Left colon (tissue), 2 donors: Measurements from ENCODE around the gene PSD2. TPM values are rescaled to one million over a fixed set of nuclear protein-coding genes. Genes with fewer than 3 reads are reported as not detected.

Experiments
- ATAC-seq: fragments of 200-7000 bp; cut with Tn5 transposase; one replicate; pipeline ENCODE4 v1.9.1; 2020; ENCODE audit warnings: mild to moderate bottlenecking, moderate library complexity
- DNase-seq, 2 donors: peaks; one replicate each; pipeline ENCODE4 v3.0.0-alpha.2; 2020
- intact Hi-C, 2 donors: fragments of 100-400 bp; cut with DNase I in 1 of 2; cut with micrococcal nuclease in 1 of 2; formaldehyde crosslinking; loops; one replicate each; pipeline versions ENCODE4 v1.11.2 to v1.14.0; 2022; cut with DNase I, micrococcal nuclease
- total RNA-seq, 2 donors: library from RNA; stranded (reverse); fragmentation: NEBNext Ultra II Directional; extraction: Animal tissue kit (Norgen Biotek cat#: 25700); gene quantifications; one replicate each; pipeline ENCODE4 v1.2.1, GENCODE V29; 2021
- donor health status: DM: no; HTN: no; CAD: no.
- donor health status: DM: yes; HTN: yes; CAD: no.

PSD2 gene
- total RNA-seq, 2 donors from 2014 or later, result 0.08 TPM; not detected in 1

DNA sequence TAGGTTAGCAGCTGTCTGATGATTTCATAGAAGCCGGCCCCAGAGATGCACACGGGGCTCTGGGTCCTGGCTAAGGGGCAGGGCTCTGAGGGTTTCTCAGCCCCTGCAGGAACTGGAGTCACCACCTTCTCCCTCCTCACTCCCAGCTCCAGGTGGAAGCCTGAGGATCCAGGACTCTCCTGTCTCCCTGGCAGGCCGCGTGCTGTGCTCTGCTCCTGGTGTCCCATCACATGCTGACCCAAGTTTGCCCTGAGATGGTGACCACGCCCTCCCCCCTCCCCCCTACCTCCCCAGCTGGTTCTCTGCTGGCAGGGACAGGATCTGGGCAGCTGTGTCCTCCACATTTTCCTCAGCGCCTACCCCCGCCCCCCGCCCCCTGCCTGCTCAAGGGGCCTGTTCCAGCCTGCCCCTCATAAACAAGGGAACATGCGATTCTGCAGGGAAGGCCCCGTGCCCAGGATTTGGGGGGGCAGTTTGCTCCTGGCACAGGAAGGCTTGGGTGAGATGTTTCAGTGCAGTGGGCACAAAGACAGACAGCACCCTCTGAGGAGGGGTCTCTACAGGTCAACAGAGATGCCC lies 87.4 kb downstream of the PSD2 start:
- no peak for DNase-seq
- ATAC-seq, result no peak
- intact Hi-C loops, result no loop called here

DNA sequence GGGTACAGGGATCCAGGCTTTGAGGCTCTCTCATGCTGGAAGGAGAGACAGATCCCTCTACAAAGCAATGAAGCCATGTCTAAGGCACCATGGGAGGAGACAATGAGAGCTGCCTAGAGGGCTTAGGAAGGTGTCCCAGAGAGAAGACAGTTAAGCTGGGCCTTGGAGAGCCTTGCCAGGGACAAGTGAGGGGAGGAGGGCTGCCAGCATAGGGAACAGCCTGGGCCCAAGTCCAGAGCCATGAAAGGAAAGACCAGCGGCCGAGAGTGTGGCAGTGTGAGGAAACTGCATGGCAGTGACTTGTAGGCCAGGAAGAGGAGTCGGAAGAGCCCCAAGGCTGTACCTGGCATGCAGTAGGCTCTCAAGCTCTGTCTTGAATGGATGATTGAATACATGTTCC lies 88.5 kb downstream of the PSD2 start:
- no peak for DNase-seq
- intact Hi-C loops, result no loop called here
- ATAC-seq, result no peak

DNA sequence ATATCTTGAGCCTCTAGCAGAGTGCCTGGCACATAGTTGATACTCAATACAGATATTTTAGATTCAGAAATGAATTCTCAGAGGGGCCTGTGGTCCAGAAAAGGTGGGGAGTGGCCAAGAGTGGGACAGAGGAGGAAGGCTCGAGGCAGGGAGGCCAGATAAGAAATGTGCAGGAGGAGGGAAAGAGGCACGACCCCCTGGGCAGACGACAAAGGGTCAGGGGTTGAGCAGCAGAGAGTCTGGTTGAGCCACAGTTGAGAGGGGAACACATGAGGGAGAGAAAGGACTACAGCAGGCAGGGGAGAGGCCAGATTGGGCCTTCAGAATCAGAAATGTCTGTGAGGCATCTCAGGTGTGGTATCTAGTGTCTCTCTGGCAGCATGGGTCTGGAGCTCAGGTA lies 89.1 kb downstream of the PSD2 start:
- no peak for ATAC-seq
- intact Hi-C loops, result no loop called here
- no peak for DNase-seq

DNA sequence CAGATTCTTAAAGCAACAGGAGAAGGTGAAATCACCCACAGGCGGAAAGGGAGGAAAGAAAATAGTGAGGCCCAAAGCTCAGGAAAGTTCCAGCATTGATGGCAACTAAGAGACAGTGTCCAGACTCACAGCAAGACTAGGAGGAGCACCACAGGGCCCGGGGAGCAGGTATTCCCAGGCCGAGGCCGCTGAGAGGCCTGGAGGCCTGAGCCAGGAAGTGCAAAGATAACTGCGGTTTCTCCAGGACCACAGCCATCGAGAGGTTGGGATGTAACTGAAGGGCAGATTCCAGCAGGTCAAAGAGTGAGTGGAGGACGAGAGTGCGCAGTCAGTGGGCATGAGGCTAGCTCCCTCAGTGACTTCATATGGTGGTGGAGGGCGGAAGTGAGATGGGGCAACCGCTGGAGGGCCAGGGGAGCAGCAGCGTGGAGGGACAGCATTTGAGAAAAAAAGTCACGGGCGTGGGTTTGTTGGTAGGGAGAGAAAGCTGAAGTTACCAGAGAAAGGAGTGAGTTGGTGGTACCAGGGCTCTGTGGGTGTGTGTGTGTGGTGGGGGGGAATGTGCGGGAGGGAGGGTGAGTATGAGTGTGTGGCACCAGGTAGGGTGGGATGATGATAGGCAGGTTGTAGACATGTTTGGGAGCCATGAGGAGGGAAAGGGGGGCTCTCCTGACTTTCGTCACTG lies 89.7 kb downstream of the PSD2 start:
- ATAC-seq (no peak), DNase-seq (no peak)
- intact Hi-C loops, result no loop called here

DNA sequence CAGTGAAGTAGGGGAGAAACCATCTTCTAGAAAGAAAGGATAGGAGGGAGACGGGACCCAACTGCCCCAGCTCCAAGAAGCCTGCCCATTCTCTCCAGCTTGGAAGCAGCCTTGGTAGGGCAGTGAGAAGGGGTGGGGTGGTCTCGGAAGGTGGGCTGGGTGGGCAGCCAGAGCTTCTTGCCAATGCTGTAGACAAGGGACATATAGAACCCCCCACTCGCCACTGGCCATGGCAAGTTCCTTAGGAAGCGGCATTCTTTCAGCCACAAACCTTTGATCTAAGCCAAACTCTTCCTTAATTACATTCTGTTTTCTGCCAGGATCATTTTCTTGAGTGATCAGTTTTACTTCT lies 90.2 kb downstream of the PSD2 start:
- ATAC-seq (no peak), DNase-seq (no peak)
- intact Hi-C loops, result no loop called here

DNA sequence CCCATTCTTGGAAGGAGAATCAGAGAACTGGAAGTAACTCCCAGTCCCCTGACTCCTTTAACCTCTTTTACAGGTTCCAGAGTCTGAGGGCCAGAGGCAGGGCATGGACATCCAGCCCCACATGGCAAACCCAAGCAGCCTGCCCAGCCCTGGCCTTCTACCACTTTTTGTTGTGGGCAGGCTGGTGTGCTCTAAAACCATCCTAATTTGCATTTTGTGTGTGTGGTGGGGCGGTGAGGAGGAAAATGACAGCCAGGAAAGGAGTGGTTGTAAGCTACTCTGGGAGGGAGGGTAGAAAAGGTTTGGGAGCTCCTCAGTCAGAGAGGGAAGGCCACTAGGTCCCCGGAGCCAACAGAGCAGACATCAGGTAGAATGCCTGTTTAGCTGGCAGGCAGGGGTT lies 90.6 kb downstream of the PSD2 start:
- no peak for ATAC-seq
- intact Hi-C loops, result no loop called here
- no peak for DNase-seq

DNA sequence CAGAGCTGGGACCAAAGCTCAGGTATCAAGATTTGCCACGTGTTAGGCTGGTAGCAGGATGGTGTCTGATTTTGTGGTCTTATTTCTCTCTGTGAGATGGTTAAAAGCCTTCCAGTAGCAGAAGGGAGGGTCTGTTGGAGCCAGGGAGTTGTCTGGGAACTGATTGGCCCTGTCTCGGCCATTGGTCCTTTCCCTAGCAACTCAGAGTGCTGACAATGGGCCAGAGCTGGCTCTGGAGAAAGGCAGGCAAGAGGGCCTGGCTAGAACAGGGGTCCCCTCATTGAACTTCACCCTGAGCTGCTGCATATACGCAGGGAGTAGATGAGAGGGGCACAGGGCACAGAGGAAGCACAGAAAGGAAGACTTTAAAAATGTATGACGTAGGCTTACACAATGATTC lies 92.8 kb downstream of the PSD2 start:
- no peak for ATAC-seq
- intact Hi-C loops, result no loop called here
- DNase-seq, result no peak

DNA sequence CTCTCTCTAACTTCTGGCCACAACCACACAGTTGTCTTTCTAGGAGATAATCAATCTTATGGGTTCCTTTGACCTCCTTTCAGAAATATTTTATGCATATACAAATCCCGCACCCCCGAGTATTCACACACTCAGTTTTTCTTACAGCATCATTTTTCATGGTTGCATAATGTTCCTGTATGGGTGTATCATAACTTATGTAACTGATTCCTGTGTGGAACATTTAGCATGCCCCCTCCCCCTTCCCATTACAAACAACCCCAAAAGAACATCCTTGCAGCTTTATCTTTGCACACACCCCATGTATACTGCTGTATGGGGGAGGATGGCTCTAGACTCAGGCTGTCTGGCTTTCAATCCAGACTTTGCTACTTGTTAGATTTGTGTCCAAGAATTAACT lies 93.8 kb downstream of the PSD2 start:
- no peak for DNase-seq
- no peak for ATAC-seq
- intact Hi-C loops, result no loop called here

DNA sequence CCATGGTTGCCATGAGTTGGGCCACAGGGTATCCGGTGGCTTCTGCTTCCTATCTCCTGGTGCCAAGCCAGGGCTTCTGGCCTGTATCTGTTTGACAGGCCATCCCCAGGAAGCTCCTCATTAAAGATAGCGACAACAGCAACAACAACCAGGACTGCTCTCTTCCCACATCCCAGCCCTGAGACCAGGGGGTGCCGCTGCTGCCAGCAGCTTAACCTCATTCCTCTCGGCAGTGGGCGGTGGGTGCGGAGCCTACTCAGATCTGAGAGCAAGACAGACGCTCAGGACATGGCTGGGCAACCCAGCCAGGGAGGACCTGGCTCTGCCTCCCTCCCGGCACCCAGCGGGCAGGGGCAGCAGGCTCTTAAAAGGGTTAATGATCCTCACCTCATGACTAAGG lies 98.3 kb downstream of the PSD2 start:
- DNase-seq (no peak), ATAC-seq (no peak)
- intact Hi-C loops, result no loop called here

Other genes starting within 250 kb of the PSD2 start
- 100 to 1,000 TPM; 139 to 152 TPM for gene UBE2D2, start 234.5 kb upstream of the PSD2 start, total RNA-seq
- gene CXXC5, start 147.5 kb upstream of the PSD2 start, total RNA-seq, result 10 to 100 TPM; 28.2 to 30.2 TPM
- gene NRG2, start 247.5 kb downstream of the PSD2 start, total RNA-seq, result 1 to 10 TPM in 1 of 2 donors, under 1 TPM in 1; 0.06 to 1.1 TPM